GM13977 (cell line): ENCODE measurements around the gene VEGFA.
"Not testable (repeated sequence)": the region's sequence is repeated elsewhere in the genome, so short reads cannot be mapped to it uniquely, and the experiment has no call there.

Experiments used
- DNase-seq: peaks from one replicate; pipeline ENCODE4 v3.0.0; 2012; ENCODE audit warnings: low spot score
- CTCF ChIP-seq: IDR thresholded peaks from 2 replicates; pipeline ENCODE4 v1.5.1; 2012; ENCODE audit warnings: mild to moderate bottlenecking, control low read depth; ENCODE audit not compliant: insufficient read depth; ENCODE audit errors: extremely low read depth, missing control alignments
- in situ Hi-C: fragments of 300-500 bp; cut with MboI; formaldehyde crosslinking; loops from one replicate; pipeline ENCODE4 v1.12.0; 2022; ENCODE audit warnings: low sequenced_read_pairs, low pct_unique_long_range_greater_than_20kb, mixed read lengths, inconsistent platforms; ENCODE audit not compliant: unreplicated experiment

VEGFA gene

DNA sequence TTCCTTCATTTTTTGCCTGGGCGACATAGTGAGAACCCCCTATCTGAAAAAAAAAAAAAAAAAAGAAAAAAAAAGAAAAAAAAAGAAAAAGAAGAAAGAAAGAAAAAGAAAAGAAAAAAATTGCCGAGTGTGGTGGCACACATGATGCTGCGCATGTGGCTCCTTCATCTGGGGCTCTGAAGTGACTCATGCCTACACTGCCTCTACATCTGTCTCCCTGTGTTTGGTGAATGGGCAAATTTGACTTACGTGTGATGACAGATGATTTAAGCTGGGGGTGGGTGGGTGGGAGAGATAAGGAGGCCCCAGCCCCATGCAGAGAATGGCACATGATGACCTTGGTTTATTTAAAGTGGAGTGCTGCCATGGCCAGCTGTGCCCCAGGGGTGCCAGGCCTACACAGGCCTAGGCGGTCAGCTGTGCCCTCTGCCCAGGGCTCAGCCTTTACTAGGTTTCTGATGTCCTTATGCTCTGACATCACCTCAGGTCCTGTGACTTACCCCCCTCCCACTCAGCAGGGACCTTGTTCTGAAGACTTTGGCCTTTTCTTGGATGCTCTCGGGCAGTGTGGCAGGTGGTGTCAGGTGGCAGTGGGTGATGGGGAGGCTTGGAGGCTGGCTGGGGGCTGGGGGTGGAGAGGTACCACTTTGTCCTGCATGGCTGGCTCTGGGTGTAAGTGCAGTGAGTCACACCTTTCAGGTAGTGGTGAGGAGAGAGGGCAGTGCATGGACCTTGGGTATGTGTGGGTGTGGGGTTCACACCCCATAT is 41.1 kb downstream of the VEGFA start:
- no peak for TF ChIP-seq CTCF

DNA sequence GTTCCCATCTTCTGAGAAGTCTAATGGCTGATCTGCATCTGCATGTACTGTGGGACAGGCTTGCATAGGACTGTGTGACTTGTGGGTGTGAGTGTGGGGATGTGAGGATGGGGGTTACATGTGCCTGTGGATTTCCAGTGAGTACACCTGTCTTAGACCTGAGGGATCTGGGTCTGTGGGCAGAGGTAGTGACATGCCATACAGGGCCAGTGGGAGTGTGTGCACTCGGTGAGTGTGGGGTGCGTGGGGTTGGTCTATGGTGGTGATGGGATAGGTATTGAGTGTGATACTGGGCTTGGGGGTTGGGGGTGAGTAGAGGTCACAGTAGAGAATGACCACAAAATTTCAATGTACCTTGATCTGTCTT is 41.7 kb downstream of the VEGFA start:
- in situ Hi-C loops = no loop called here
- no peak for TF ChIP-seq CTCF
- DNase-seq = no peak

More for the DNA sequence above, 41.1 kb downstream of the VEGFA start:
- in situ Hi-C loops = no loop called here
- no peak for DNase-seq

DNA sequence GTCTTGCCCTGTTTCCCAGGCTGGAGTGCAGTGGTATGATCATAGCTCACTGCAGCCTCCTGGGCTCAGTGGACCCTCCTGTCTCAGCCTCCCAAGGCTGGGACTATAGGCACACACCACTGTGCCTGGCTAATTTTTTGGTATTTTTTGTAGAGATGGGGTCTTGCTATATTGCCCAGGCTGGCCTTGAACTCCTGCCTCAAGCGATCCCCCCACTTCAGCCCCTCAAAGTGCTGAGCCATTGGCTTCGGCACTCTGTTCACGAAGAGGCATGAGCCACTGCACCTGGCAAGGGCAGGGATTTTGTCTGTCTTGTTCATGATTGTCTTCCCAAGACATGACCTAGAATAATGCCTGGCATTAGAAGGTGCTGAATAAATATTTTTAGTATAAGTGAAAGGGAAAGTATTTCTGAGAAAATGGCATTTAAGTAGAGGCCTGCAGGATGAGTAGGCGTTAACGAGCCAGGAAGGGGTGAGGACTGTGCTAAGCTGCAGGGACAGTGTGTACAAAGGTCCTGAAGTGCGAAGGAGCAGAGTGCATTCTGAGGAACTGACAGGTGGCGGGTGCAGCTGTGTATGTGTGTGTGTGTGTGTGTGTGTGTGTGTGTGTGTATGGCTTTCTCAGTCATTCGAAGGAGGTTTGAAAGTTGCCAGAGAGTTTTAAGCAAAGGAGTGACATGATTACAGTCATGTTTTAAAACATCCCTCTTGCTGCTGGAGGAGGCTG is 43.0 kb downstream of the VEGFA start:
- in situ Hi-C loops = no loop called here
- DNase-seq = no peak
- TF ChIP-seq CTCF = no peak

GRCh38 chr6:43814111-43814510 is 44.1 kb downstream of the VEGFA start:
- no peak for TF ChIP-seq CTCF
- in situ Hi-C loops = no loop called here
- no peak for DNase-seq

DNA sequence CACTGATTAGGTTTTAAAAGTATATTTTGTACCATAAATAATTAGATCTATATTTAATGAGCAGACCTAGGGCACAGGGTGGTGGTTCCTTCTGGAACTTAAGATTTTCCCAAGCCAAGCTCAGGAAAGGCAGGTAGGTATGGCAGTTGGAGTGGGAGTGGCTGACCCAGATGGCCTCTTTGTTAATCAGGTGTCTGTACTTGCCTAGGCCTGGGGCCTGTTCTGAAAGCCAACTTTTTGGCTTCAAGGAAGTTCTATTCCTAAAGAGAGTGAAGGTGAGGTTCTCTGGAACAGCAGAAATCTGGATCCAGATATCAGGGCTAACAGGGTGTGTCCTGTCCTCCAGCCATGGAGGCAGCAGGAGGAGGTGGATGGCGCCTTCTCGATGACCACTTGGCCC is 44.9 kb downstream of the VEGFA start:
- in situ Hi-C loops = no loop called here
- no peak for TF ChIP-seq CTCF
- no peak for DNase-seq

GRCh38 chr6:43817192-43817591 is 47.2 kb downstream of the VEGFA start:
- in situ Hi-C loops = no loop called here
- DNase-seq = peak; percentile 46
- peak; percentile 39 for TF ChIP-seq CTCF

DNA sequence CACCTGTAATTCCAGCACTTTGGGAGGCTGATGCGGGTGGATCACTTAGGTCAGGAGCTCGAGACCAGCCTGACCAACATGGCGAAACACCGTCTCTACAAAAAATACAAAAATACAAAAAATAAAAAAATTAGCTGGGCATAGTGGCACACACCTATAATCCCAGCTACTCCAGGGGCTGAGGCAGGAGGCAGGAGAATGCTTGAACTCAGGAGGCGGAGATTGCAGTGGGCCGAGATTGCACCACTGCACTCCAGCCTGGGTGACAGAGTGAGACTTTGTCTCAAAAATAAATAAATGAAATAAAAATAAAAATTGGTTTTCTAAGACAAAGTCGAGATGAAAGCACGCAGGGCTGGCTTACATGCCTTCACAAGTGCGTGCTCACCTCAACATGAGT is 49.0 kb downstream of the VEGFA start:
- in situ Hi-C loops, DNase-seq: not testable (repeated sequence)
